Calu3 (cell line): ENCODE results near the gene NHERF1. TPM values are rescaled to one million over a fixed set of nuclear protein-coding genes. Genes with fewer than 3 reads are reported as not detected.

ENCODE experiments used
- BruUV-seq: library from RNA; stranded (reverse); fragments of 400-500 nt; replicated peaks from 2 replicates; lab custom pipeline; 2021; lab: Mats Ljungman, UMichigan
- CTCF ChIA-PET: fragments of 300-600 bp; sonication (Branson Sonifier 250); formaldehyde crosslinking; loops from one replicate; lab custom pipeline; 2022; ENCODE audit warnings: antibody characterized with exemption; lab: Charles Lee
- DNase-seq: peaks from one replicate; pipeline ENCODE4 v3.0.0; 2022
- H3K27ac Mint-ChIP-seq: one replicate; pipeline ENCODE4 v1.8.0; 2022; ENCODE audit warnings: mixed read lengths; ENCODE audit not compliant: unreplicated experiment
- H3K27me3 Mint-ChIP-seq: one replicate; pipeline ENCODE4 v1.8.0; 2022; ENCODE audit warnings: mixed read lengths; ENCODE audit not compliant: unreplicated experiment
- H3K36me3 Mint-ChIP-seq: one replicate; pipeline ENCODE4 v1.8.0; 2022; ENCODE audit warnings: mild to moderate bottlenecking, moderate library complexity, mixed read lengths; ENCODE audit not compliant: insufficient read depth, unreplicated experiment
- H3K4me1 Mint-ChIP-seq: one replicate; pipeline ENCODE4 v1.8.0; 2022; ENCODE audit warnings: mild to moderate bottlenecking, low read depth, mixed read lengths; ENCODE audit not compliant: unreplicated experiment
- H3K4me3 Mint-ChIP-seq: one replicate; pipeline ENCODE4 v1.8.0; 2022; ENCODE audit warnings: mild to moderate bottlenecking, low read depth, moderate library complexity, mixed read lengths; ENCODE audit not compliant: unreplicated experiment
- H3K9me3 Mint-ChIP-seq: one replicate; pipeline ENCODE4 v1.8.0; 2022; ENCODE audit warnings: low read depth, mixed read lengths; ENCODE audit not compliant: unreplicated experiment
- intact Hi-C: fragments of 100-400 bp; cut with micrococcal nuclease; formaldehyde crosslinking; loops from one replicate; pipeline ENCODE4 v1.10.0; 2022; ENCODE audit not compliant: unreplicated experiment
- total RNA-seq: library from RNA; stranded (reverse); gene quantifications from 2 replicates; pipeline ENCODE4 v1.2.3, GENCODE V29; 2022
- TF ChIP-seq, protein P1 (sequence below): fragments of 200-600 bp; IDR thresholded peaks from one replicate; pipeline ENCODE4 v1.8.0; 2022; ENCODE audit warnings: antibody characterized with exemption; ENCODE audit not compliant: unreplicated experiment

Gene NHERF1
- total RNA-seq, 1 experiment from 2014 or later: 114 TPM

DNA sequence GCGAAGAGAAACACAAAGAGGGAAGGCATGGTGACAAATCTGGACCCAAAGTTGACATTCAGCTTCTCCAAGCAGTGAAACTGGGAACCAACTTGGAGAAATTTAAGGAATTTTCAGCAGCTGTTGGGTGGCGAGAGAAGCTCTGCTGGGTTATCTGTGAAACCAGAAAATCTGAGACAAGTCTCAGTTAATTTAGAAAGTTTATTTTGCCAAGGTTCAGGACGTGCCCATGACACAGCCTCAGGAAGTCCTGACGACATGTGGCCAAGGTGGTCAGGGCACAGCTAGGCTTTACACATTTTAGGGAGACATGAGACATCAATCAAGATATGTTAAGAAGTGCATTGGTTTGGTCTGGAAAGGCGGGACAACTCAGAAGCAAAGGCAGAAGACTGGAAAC, 24.5 kb upstream of the NHERF1 start:
- Mint-ChIP-seq H3K4me1 (no peaks in the 10 kb centered on the region), H3K36me3 (no peaks in the 10 kb centered on the region), H3K4me3 (no peak overlapping the region), H3K27me3 (peaks cover 44% of the 10 kb centered on the region), H3K9me3 (no peaks in the 10 kb centered on the region), H3K27ac (no peak overlapping the region)
- BruUV-seq: no TSS peak
- intact Hi-C loops: no loop called here
- DNase-seq: no peak
- CTCF ChIA-PET: no interaction called here
- TF ChIP-seq, protein P1, sequence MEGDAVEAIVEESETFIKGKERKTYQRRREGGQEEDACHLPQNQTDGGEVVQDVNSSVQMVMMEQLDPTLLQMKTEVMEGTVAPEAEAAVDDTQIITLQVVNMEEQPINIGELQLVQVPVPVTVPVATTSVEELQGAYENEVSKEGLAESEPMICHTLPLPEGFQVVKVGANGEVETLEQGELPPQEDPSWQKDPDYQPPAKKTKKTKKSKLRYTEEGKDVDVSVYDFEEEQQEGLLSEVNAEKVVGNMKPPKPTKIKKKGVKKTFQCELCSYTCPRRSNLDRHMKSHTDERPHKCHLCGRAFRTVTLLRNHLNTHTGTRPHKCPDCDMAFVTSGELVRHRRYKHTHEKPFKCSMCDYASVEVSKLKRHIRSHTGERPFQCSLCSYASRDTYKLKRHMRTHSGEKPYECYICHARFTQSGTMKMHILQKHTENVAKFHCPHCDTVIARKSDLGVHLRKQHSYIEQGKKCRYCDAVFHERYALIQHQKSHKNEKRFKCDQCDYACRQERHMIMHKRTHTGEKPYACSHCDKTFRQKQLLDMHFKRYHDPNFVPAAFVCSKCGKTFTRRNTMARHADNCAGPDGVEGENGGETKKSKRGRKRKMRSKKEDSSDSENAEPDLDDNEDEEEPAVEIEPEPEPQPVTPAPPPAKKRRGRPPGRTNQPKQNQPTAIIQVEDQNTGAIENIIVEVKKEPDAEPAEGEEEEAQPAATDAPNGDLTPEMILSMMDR: no peak

GRCh38 chr17:74725111-74725510, 23.3 kb upstream of the NHERF1 start:
- Mint-ChIP-seq H3K9me3 (no peaks in the 10 kb centered on the region), H3K4me3 (no peak overlapping the region), H3K27ac (no peak overlapping the region), H3K4me1 (no peaks in the 10 kb centered on the region), H3K36me3 (no peaks in the 10 kb centered on the region), H3K27me3 (peaks cover 31% of the 10 kb centered on the region)
- BruUV-seq: no TSS peak
- intact Hi-C loops: no loop called here
- TF ChIP-seq, protein P1: no peak
- CTCF ChIA-PET: interaction anchor here (0.6 to 1.5 kb wide), 3 partner anchors 11 to 244 kb away, joined by 4 read pairs; no protein-coding TSS in a partner anchor
- DNase-seq: no peak

DNA sequence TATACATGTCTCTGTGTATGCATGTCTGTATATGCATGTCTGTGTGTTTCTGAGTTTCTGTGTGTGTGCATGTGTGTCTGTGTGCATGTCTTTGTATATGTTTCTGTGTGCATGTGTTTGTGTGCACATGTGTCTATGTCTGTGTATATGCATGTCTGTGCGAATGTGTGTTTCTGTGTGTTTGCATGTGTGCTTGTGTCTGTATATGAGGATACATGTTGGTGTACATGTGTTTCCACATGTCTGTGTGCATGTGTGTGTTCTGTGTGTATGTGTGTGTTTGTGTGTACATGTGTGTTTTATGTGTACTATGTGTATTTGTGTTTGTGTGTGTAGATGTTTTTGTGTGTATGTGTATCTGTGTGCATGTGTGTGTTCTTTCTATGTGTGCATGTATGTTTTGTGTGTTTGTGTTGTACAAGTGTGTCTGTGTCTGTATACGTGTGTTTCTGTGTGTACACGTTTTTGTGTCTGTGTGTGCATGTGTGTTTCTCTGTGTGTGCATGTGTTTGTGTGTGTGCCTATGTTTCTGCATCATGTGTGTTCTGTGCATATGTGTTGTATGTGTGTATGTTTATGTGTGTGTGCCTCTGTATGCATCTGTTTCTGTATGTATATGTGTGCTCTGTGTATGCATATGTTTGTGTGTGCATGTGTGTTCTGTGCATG, 20.3 kb upstream of the NHERF1 start:
- Mint-ChIP-seq H3K4me1 (no peaks in the 10 kb centered on the region), H3K36me3 (no peaks in the 10 kb centered on the region), H3K4me3 (no peak overlapping the region), H3K27me3 (peaks cover under 1% of the 10 kb centered on the region), H3K27ac (no peak overlapping the region), H3K9me3 (no peaks in the 10 kb centered on the region)
- intact Hi-C loops: no loop called here
- TF ChIP-seq, protein P1: no peak
- CTCF ChIA-PET: no interaction called here
- no peak for DNase-seq
- BruUV-seq: no TSS peak

DNA sequence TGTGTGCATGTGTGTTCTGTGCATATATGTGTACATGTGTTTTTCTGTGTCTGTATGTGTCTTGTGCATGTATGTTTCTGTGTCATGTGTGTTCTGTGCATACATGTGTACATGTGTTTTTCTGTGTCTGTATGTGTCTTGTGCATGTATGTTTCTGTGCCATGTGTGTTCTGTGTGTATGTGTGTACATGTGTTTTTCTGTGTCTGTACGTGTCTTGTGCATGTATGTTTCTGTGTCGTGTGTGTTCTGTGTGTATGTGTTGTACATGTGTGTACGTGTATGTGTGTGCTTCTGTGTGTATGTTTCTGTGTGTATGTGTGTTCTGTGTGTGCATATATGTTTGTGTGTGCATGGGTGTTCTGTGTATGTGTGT, 19.7 kb upstream of the NHERF1 start:
- H3K4me1 Mint-ChIP-seq: no peaks in the 10 kb centered on the region
- no peak for DNase-seq
- no peaks in the 10 kb centered on the region for H3K36me3 Mint-ChIP-seq
- H3K27ac Mint-ChIP-seq: no peak overlapping the region
- no peaks in the 10 kb centered on the region for H3K27me3 Mint-ChIP-seq
- TF ChIP-seq, protein P1: no peak
- intact Hi-C loops: no loop called here
- CTCF ChIA-PET: no interaction called here
- H3K9me3 Mint-ChIP-seq: no peaks in the 10 kb centered on the region
- no TSS peak for BruUV-seq
- no peak overlapping the region for H3K4me3 Mint-ChIP-seq
